ENCODE data around the gene ADRM1. TPM values are rescaled to one million over a fixed set of nuclear protein-coding genes. Genes with fewer than 3 reads are reported as not detected.

Gene ADRM1
- total RNA-seq, 2 experiments from 2014 or later = 87.0 to 128 TPM

GRCh38 chr20:62334881-62335280 is 32.1 kb downstream of the ADRM1 start:
- Histone ChIP-seq H3K4me2 (ENCODE audit: low read length) (no peak overlapping the region), H3K27ac (ENCODE audit: low read depth, low read length, poor library complexity, severe bottlenecking) (no peak overlapping the region), H3K36me3 (ENCODE audit: insufficient read depth, low read length) (peaks cover 34% of the 10 kb centered on the region), H3K9me3 (ENCODE audit: low read length) (no peaks in the 10 kb centered on the region), H4K20me1 (ENCODE audit: insufficient read depth, low read length) (no peaks in the 10 kb centered on the region), H3K4me1 (ENCODE audit: insufficient read depth, low read length, poor library complexity, severe bottlenecking) (peaks cover 44% of the 10 kb centered on the region), H3K4me3 (ENCODE audit: low read depth, low read length, poor library complexity, severe bottlenecking) (no peak overlapping the region), H3K9me2 (ENCODE audit: insufficient read depth, low read length) (no peaks in the 10 kb centered on the region), H2AFZ (ENCODE audit: low read length) (no peak overlapping the region), H3K79me2 (ENCODE audit: insufficient read depth, low read depth, low read length) (no peaks in the 10 kb centered on the region)
- POLR2A ChIA-PET = no interaction called here
- CTCF ChIA-PET (ENCODE audit: unreplicated experiment) = no interaction called here
- DNase-seq (ENCODE audit: low spot score) = no peak
- TF ChIP-seq, protein P1, sequence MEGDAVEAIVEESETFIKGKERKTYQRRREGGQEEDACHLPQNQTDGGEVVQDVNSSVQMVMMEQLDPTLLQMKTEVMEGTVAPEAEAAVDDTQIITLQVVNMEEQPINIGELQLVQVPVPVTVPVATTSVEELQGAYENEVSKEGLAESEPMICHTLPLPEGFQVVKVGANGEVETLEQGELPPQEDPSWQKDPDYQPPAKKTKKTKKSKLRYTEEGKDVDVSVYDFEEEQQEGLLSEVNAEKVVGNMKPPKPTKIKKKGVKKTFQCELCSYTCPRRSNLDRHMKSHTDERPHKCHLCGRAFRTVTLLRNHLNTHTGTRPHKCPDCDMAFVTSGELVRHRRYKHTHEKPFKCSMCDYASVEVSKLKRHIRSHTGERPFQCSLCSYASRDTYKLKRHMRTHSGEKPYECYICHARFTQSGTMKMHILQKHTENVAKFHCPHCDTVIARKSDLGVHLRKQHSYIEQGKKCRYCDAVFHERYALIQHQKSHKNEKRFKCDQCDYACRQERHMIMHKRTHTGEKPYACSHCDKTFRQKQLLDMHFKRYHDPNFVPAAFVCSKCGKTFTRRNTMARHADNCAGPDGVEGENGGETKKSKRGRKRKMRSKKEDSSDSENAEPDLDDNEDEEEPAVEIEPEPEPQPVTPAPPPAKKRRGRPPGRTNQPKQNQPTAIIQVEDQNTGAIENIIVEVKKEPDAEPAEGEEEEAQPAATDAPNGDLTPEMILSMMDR (conservative IDR thresholded peaks at IDR 0.05; ENCODE audit: low read length) = no peak
- TF ChIP-seq EZH2phosphoT487 (IDR thresholded peaks at IDR 0.05; ENCODE audit: borderline replicate concordance, low read depth, low read length) = no peak
- BruUV-seq (replicated peaks) = no TSS peak
- intact Hi-C loops (cut with micrococcal nuclease; ENCODE audit: unreplicated experiment) = loop anchor here (5.0 kb wide), 2 partner anchors 52 to 272 kb away; partner anchors contain the start of gene RPS21

- Histone ChIP-seq H3K4me3 (ENCODE audit: low read depth, low read length, poor library complexity, severe bottlenecking) (no peak overlapping the region), H3K79me2 (ENCODE audit: insufficient read depth, low read depth, low read length) (no peaks in the 10 kb centered on the region), H3K9me3 (ENCODE audit: low read length) (no peaks in the 10 kb centered on the region), H3K9me2 (ENCODE audit: insufficient read depth, low read length) (no peaks in the 10 kb centered on the region), H3K4me1 (ENCODE audit: insufficient read depth, low read length, poor library complexity, severe bottlenecking) (peaks cover 51% of the 10 kb centered on the region), H2AFZ (ENCODE audit: low read length) (no peak overlapping the region), H3K36me3 (ENCODE audit: insufficient read depth, low read length) (peaks cover 32% of the 10 kb centered on the region), H3K27ac (ENCODE audit: low read depth, low read length, poor library complexity, severe bottlenecking) (no peak overlapping the region), H4K20me1 (ENCODE audit: insufficient read depth, low read length) (no peaks in the 10 kb centered on the region), H3K4me2 (ENCODE audit: low read length) (no peak overlapping the region)
- CTCF ChIA-PET (ENCODE audit: unreplicated experiment) = no interaction called here
- DNase-seq (ENCODE audit: low spot score) = no peak
- TF ChIP-seq EZH2phosphoT487 (IDR thresholded peaks at IDR 0.05; ENCODE audit: borderline replicate concordance, low read depth, low read length) = no peak
- TF ChIP-seq, protein P1 (conservative IDR thresholded peaks at IDR 0.05; ENCODE audit: low read length) = no peak
- intact Hi-C loops (cut with micrococcal nuclease; ENCODE audit: unreplicated experiment) = loop anchor here (5.0 kb wide), 2 partner anchors 52 to 272 kb away; partner anchors contain the start of gene RPS21
- no TSS peak for BruUV-seq (replicated peaks)
- POLR2A ChIA-PET = no interaction called here
Measured at GRCh38 chr20:62335532-62335931, 32.7 kb downstream of the ADRM1 start.

GRCh38 chr20:62336329-62336728 is 33.5 kb downstream of the ADRM1 start:
- peak overlapping the region; percentile 76 for H3K4me2 ChIP-seq (ENCODE audit: low read length)
- POLR2A ChIA-PET = no interaction called here
- TF ChIP-seq, protein P1 (conservative IDR thresholded peaks at IDR 0.05; ENCODE audit: low read length) = no peak

More at GRCh38 chr20:62336329-62336728, 33.5 kb downstream of the ADRM1 start:
- H4K20me1 ChIP-seq (ENCODE audit: insufficient read depth, low read length) = no peaks in the 10 kb centered on the region
- no TSS peak for BruUV-seq (replicated peaks)
- H3K9me2 ChIP-seq (ENCODE audit: insufficient read depth, low read length) = no peaks in the 10 kb centered on the region
- H2AFZ ChIP-seq (ENCODE audit: low read length) = no peak overlapping the region
- H3K27ac ChIP-seq (ENCODE audit: low read depth, low read length, poor library complexity, severe bottlenecking) = peak overlapping the region; percentile 97
- intact Hi-C loops (cut with micrococcal nuclease; ENCODE audit: unreplicated experiment) = loop anchor here (5.0 kb wide), 2 partner anchors 51 to 271 kb away; partner anchors contain the start of gene RPS21
- H3K79me2 ChIP-seq (ENCODE audit: insufficient read depth, low read depth, low read length) = no peaks in the 10 kb centered on the region; the same call in 1 of the 2 replicates
- 0 out of 2 replicates have a peak, but pooled peaks cover 4% of the 10 kb centered on the region for H3K9me3 ChIP-seq (ENCODE audit: low read length)
- peaks cover 59% of the 10 kb centered on the region for H3K4me1 ChIP-seq (ENCODE audit: insufficient read depth, low read length, poor library complexity, severe bottlenecking)
- H3K36me3 ChIP-seq (ENCODE audit: insufficient read depth, low read length) = peaks cover 31% of the 10 kb centered on the region
- CTCF ChIA-PET (ENCODE audit: unreplicated experiment) = no interaction called here
- no peak overlapping the region for H3K4me3 ChIP-seq (ENCODE audit: low read depth, low read length, poor library complexity, severe bottlenecking)
- peak; percentile 41 for DNase-seq (ENCODE audit: low spot score)

Data from OCI-LY7 (cell line).